Prostate gland (tissue), 2 donors: ENCODE measurements around the gene TBC1D22A.

ENCODE experiments used
- CTCF ChIP-seq, 4 experiments: fragments of 200-600 bp in 2 of 4; fragments of 450-650 bp in 2 of 4; sonication (generic) in 2 of 4; IDR thresholded peaks; 1 replicate in 3 of 4; 2 replicates in 1 of 4; pipeline ENCODE4 v1.5.1; 2016 to 2019; ENCODE audit warnings: antibody characterized with exemption in 4 of 4, mild to moderate bottlenecking in 2 of 4, moderate library complexity in 2 of 4
- POLR2A ChIP-seq: fragments of 450-650 bp; IDR thresholded peaks from one replicate; pipeline ENCODE4 v1.6.1; 2016; ENCODE audit warnings: antibody characterized with exemption, mild to moderate bottlenecking
- POLR2AphosphoS5 ChIP-seq: sonication (generic); formaldehyde crosslinking; IDR thresholded peaks from one replicate; pipeline ENCODE4 v1.6.1; 2017; ENCODE audit warnings: antibody characterized with exemption

- TF ChIP-seq POLR2A (no peak), CTCF (IDR thresholded peaks at IDR 0.05) (no peak), POLR2AphosphoS5 (no peak)
These were observed 269.9 kb downstream of the TBC1D22A start for GRCh38 chr22:47032091-47032943.
